Measurements from ENCODE around the gene SCTR.

SCTR gene

DNA sequence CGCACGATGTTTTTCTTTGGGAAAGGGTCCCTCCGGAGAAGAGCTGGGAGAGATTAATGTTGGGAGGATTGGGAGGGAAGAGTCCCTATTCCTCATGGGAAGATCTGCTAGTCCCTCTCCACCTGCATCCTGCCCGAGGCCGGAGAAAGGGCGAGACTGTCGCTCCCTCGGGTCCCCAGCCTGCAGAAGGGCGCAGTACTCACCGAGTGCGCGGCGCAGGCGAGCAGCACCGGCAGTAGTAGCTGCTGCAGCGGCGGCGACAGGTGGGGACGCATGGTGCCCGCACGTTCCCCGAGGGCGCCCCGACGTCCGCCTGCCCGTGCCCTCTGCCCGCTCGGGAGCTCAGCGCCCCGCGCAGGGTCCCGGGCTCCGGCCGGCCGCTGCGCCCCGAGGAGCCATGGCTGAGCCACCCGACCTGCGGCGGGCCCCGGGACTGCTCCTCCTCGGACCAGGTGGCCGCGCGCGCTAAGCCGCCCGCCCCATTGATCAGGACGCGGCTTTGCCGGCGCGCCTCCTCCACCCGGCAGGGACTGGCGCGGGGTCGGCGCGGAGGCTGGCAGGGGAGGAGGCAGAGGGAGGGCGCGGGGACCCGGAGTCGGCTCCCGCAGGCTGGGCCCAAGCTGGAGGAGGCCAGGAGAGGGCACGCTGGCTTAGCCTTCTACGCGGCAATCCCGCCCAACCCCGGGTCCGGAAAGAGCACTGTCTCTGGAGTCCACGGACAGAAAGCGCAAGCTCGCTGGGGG, at the start of gene SCTR:
SCTR (minus strand) TSS at position 532 of the 743 bp plus-strand sequence; CDS start at position 275, 257 bp downstream.
- no peak for DNase-seq

DNA sequence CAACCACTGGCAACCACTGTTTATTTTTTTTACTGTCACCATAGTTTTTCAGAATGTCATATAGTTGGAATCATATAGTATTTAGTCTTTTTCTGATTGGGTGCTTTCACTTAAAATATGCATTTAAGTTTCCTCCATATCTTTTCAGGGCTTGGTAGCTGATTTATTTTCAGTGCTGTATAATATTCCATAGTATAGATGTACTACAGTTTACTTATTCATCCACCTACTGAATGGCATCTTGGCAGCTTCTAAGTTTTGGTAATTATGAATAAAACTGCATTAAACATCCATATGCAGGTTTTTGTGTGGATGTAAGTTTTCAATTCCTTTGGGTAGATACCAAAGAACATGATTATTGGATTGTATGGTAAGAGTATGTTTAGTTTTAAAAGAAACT, 43.0 kb upstream of the SCTR start:
- no peak for DNase-seq

DNA sequence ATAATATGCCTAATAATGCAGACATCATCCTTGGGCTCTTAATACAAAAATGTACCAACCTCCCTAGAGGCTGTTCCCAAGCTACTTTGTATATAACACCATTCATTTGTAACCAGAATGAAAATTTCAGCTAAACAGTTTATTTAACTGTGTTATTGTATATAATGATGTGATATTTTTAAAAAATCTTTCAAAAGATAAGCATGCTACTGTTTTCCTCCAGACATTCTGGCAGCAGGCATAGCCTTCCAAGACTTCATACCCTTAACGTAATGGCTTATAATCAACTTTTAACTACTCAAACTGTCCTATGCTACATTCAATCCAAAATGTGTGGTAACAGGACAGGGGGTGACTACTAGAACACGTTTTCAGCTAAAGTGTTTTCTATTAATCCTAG, 41.2 kb upstream of the SCTR start:
- no peak for DNase-seq

DNA sequence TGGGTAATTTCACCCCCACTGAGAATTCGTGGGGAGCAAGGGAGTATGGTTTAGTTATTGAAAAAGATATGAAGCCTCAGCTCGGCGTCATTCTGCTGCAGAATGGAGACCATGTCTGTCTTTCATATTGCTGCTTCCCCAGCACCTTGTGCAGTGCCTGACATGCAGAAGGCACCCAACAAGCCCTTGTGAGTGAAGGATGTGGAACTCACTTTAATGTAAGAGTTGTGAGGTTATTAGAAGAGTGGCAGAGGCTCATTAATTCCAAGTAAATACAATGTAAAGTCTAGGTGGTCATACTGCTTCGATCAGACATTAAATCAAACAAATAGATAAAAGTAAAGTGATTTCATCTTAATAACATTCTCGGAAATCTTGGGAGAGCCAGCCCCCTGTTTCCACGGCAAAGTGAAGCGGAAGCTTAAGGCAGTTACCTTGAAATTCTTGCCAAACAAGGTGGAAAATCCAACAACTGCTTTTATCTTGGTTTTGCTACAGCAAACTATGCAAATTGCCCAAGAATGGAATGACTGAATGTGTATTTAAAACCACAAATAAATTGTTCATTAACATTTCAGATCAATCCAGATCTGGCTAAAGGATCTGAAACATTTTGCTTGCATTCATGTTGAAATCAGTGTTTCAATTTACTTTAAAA, 29.5 kb upstream of the SCTR start:
- no peak for DNase-seq

DNA sequence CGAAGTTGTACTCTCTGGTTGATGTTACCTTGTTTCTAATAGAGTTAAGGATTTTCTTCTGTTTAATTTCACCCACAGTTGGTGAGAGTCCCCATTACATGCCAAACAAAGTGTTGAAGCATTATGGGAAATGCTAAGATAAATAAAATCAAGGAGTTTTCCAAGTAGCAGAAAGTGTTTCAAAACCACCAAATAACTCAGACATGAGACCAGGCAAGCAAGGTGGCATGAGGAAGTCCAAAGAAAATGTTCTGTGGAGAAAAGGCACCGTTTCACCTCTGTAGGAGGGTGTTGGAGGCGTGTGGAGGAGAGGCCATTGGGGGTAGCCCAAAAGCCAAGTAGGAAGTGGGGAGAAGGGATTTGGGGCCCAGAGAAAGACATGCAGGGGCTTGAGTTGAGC, 28.6 kb upstream of the SCTR start:
- no peak for DNase-seq

DNA sequence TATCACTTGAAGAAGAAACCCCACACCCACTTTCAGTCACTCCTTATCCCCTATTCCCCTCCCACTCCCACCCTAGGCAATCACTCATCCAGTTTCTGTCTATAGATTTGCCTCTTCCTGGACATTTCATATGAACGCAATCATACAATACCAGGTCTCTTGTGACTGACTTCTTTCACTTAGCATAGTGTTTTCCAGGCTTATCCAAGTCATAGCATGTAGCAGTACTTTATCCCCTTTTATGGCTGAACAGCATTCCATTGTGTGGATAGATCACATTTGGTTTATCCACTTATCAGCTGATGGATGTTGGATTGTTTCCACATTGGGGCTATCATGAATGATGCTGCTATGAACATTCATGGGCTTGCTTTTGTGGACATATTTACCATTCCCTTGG, 26.6 kb upstream of the SCTR start:
- DNase-seq: no peak

DNA sequence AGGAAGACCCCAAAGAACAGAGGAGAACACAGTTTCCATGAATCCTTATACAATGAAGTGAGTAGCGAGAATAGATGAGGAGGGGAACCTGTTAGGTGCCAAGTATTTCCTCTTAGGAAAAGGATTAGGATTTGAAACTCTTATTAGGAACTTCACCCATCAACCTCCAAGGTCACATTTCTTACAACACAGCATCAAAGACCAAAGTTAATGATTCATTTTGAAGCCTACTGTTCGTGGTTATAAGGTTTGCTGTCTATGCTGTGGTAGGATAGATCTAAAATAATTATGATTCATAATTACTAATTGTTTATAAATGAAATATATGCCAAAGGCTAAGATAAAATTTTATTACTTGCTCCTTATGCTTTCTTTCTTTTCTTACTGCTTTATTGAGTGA, 26.1 kb upstream of the SCTR start:
- no peak for DNase-seq

DNA sequence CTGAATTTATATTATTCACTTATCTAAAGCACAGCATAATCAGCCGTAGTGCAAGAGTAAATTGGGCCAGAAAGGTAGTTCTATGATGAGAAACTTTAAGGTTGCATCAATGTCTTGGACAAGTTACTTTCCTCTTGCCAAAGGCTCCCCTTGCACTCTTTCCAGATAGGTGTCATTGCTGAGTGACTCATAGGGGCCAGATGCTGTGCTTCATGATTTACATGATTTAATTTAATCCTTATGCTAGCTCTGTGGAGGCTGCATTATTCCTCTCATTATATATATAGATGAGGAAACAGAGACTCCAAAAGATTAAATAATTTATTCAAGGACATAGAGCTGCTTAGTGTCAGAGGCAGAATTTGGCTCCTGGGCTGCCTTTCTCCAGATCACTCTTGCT, 25.0 kb upstream of the SCTR start:
- DNase-seq: no peak

DNA sequence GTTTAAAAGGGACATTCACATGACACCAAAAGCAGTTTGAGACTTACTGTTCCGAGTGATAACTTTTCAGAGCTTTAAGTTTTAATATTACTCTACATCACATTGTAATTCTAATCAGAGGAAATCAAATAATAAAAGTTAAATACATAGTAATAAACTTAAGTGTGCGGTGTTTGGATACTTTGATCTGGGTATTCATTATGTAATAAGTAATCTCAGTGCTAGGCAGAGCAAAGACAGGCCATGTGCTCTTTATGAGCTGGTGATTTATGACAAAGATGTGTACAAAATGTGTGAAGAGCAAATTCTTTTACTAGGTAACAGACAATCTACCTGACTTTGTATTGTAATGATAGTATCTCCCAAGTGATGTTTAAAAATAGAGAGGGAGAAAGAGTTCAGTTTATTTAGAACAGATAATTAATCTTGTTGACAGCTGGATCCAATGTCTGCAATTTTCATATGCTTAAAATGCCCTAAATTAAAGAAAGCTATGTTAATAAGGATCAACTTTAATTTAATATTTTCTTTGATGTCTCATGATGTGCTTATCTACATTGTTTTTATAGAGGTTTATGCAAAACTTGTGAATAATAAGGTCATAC, 24.3 kb upstream of the SCTR start:
- no peak for DNase-seq

DNA sequence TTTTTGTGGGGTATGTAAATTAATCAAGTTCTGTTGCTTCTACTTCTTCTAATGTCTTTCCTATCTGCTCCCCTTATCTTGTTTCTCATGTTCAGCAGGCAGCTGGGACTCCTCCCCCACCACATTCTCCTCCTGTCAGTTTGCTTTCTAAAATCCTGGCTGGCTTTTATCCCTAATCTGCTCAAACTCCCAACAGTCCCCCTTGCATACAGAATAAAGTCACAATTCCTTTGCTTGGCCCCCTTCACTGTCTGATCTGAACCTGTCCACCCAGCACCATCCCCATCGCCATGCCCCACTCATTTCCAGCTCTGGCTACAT, 22.1 kb upstream of the SCTR start:
- no peak for DNase-seq

DNA sequence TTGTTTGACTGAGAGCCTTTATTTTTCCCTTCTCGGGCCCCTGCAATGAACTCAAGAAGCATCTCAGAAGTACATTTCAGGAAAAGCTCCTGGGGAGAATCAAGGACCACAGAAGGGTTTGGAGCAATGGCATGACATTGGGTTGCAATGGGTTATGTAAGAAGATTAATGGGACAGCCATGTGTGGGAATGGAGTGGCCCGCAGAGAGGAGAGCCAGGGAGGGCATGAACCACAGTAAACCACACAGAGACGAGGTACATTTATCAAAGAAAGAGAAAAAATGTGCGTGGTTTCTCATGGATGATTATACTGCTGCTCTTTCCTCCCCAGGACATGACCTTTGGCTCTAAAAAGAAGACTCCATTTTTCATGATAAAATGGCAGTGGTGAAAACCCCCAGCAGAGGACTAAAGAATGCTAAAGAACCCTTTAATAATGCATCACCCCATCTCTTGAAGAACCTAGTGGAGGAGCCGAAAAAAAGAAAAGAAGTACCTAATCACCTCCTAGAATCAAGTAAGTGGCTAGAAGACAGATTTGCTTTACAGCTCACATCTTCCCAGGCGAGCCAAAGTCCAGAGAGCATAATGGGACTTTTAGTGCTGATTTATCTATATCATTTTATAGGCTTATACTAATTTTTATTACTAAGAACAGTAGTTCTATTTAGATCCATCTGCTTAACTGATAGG, 21.6 kb upstream of the SCTR start:
- DNase-seq: no peak

DNA sequence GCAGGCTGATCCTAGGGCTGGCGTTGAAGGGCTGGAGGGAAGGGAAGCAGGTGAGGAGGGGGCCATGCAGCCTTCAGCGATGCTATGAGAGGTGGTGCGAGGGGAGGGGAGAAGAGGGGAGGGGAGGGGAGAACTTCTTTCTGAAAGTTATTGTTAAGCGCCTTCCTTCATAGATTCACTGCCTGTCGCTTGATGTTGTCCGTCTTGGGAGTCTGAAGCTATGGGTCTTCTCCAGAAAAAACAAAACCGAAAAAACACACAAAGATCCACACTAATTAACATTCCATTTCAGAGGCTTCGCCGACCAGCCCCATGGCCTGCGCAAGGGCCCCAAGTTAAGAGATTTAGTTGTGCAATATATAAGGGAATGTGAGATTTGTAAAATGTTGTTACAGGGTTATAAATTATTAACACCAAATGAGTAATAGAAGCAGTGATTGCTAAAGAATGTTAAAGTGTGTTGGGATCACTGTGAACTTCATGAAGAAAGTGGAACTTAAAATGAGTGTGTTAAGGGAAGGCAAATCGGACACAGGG, 20.7 kb upstream of the SCTR start:
- no peak for DNase-seq

DNA sequence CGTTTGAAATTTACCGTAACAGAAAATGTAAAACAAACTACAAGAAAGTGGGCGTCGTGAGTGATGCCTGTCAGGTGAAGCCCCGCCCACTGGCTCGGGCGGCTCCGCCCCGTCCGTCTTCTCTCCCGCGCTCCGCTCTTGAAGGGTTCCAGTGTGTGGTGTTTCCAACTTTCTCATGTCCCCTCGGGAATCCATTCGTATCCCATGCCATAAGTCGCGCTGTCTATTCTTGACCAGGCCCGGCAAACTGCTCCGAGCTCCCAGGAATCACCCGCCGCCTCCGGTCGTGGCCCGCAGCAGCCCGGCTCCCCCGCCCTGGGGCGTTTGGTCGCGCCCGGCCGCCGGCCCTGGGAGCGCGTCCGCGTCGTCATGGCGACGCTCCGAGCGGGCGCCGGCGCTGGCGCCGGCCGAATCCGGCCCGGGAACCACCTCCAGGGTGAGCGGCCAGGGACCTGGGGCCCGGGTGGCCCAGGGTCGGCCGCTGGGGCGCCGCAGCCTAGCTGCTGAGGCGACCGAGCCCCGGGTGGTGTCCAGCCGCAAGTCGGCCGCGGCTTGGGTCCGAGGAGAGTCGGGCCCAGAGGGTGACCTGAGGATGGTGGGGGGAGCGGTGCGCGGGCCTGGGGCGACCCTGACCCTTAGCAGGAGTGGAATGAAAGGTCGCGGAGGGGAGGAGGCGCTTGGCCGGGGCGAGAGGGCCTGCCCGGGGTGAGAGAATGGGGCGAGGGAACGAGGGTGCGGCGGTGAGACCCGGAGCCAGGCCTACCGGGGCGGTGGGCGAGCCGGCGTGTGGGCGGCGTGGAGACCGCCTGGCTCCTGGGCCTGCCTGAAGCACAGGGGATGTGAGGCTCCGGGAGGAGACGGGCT, 20.0 kb upstream of the SCTR start, which contains the start of gene CFAP221:
CFAP221 (plus strand) TSS at position 375 of the 864 bp plus-strand sequence. CDS start 1,683 bp downstream, outside the sequence.
- no peak for DNase-seq

DNA sequence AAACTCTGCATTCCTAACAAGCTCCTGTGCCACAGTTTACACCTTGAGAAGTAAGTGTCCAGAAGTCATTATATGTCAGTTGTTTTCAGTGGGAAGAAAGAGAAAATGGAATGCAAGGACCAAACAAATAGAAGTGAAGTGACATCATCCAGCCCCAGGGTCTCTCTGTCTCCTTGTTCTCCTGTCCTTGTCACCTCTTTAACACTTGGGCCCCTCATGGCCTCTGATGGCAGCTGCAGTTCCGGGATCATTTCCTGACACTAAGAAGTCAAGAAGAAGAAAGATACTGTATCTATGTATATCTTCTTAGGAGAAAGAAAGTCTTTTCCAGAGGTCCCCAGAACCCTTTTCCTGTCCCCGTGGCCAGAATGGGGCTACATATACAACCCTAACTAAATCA, 17.2 kb upstream of the SCTR start:
- DNase-seq: no peak

DNA sequence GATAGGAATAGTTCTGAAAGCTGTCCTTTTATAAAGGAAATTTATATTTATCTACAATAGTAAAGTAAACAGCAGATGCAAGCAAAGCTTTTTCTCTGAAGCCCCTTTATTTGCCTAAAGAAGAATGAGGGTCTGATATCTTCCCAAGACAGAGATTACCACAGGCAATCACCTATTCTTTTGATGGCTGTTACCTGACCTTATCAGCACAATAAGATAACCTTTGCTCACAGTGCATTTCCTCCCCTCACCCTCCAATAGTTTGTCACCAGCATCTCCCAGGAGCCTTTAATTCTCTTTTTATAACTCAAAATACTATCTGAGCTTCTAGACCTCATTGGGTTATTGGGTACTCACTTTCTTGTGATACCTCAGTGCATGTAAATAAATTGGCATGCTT, 13.5 kb upstream of the SCTR start:
- DNase-seq: no peak

DNA sequence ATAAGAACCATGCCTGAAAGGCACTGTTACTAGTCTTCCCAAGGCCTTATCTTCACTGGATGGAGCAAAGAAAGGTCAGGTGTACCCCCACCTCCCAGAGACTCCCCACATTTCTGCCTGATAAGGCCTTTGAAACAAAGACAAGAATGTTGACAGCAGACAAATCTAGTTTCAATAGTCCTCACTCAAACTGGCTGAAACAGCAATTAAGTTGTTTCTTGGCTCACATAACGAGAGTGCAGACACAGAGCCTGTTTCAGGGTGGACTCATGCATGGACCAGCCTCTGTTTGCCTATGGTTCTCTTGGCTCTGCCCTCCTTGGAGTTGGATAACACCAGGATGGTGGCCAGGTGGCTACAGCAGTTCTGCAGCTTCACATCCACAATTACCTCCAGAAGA, 12.4 kb upstream of the SCTR start:
- DNase-seq: no peak

DNA sequence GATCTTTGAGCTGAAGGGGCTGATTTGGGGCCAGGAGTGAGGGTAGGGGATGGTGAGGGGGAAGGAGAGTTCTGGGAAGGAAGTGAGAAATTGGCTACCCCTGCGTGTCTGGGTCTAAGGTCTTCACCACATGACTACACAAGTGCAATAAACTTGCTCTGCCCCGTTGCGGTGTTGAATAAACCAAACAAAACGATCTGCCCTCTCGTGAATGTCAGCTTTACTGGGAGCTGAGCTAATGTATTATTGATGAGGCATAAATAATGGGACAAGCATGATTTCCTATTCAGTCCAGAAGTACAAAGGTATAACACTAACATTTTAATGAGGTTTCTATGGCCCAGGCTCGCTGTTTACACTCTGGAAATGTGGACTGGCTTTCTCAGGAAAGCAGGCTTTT, 11.9 kb upstream of the SCTR start:
- DNase-seq: no peak

DNA sequence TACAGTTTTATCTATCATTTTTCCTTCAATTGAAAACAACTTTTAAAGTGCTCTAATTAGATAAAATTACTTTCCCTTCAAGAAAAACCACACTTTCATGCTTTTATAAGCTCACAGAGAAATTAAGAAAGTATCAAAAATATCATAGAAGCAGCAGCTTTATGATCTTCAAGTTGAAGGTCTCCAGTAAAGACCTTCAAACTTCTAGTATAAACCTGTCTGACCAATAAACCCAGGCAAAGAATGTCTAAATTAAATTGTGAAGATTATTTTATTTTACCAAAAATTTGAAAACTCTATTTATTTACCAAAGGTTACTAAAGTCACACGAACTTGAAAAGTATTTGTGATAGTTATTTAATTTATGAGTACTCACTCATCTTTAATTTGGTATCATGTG, 9.3 kb upstream of the SCTR start:
- no peak for DNase-seq

DNA sequence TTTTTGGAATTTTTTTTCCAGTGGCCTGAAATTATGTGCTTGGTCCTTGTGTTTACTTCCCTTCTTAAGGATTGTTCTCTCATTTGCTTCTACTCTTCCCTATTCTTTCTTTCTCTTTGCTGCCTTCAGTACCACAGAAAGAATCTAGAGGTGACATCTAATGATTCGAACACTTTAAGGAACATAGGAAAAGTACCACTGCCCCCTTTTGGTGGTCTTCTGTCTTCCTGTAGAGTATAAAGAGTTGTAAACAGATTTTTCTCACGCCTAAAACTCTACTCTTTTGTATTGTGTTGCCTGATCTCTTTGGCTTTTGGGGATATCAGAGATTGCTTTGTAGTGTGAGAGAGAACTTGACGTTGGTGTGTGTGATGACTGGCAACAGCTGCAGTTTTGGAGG, 7.0 kb upstream of the SCTR start:
- no peak for DNase-seq

DNA sequence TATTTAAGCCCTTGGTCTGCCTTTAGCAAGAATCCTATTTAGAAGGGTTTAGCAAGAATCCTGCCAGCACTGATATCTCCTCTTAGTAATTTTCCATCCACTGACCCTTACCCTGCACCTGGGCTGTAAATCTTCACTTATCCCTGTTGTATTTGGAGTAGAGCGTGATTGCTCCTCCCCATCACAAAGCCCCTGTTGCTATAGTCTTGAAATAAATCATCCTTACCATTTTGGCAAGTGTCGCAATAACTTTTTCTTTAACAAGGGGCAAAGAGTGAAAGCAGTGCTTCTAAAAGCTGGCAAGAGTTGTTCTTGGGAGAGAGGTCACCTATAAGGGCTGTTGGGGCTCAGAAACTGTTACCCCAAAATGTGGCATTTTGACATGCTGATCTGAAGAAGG, 3.7 kb upstream of the SCTR start:
- DNase-seq: no peak

DNA sequence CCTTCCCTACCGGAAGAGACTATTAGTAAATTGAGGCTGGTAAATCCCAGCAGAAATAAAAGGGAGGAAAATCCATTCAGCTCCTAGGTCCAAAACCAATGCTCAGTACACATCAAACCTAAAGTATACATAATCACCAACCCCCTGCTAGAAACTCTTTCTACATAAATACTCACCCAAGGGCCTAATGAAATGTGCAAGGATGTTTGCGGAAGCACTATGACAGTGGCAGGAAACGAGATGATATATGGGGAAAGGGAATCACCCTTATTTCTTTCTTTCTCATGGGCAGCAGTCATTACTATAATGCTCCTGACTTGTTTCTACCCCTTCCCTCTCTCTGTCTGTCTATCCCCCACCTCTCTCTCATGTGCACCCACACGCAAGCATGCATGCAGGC, 1.3 kb upstream of the SCTR start:
- no peak for DNase-seq

DNA sequence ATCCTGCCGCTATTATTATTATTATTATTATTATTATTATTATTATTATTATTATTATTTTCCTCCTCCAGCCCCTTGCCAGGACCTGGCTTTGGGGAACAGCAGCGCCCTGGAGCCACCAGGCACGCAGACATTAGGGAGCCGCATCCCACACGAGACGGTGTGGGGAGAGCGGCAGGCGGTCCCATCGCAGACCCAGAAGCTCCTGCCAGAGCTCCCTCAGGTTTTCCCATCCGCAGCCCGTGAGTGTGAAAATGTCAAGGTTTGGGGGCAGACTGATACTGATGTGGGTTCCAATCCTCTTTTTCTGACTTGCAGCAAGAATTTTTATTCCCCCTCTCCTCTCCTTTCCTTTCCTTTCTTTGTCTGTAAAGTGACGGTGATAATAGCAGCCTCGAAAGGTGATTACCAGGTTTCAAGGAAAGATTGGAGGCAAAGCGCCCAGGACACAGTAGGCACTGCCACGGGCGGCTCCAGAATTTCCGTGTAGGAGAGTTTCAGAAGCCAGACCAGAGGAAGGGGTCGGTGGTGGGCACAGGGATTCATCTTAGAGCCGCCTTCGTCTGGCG, 816 bp downstream of the SCTR start:
- DNase-seq: no peak

Measured in NCI-H2081 treated with DMSO at 0.1 percent for 48 hours (cell line).